NCI-H1092 (cell line): ENCODE measurements around the gene CTXN2.

Experiments used
- DNase-seq: peaks from one replicate; lab custom pipeline; 2025; lab: John Stamatoyannopoulos, UW

Gene CTXN2

DNA sequence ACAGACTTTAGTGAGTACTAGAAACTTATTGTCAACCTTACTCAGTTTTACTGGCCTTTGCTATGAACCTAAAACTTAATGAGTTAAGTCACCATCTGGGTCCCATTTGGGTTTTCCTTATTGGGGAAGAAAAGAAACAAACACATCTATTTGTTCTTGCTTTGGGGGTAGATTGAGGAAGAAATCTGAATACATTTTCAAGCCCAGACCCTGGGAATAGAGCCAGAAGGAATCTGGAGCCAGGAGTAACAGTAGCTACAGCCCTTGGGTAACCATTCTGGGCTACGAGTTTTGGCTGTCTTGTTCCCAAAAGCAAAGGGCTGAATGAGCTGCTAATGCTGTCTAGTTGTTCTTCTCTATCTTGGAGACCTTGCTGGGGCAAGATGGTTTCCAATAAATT lies 31.2 kb downstream of the CTXN2 start:
- DNase-seq, result no peak

DNA sequence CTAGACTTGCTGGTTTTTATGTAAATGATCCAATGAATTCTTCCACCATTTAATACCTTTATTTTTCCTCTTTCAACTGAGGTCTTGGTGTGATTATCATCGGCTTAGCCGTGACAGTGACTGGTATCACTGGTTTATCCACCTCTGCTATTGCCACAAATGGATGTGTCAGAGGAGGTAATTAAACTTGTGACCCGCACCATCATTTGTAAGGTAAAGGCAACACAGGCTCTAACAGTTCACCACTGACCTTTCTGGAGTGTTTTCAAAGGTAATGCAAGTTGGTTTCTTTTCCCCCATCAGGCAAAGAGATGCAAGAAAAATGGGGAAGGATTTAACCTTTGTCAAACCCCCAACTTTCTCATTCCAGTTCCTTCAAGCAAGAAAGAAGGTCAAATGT lies 34.3 kb downstream of the CTXN2 start:
- DNase-seq, result no peak

DNA sequence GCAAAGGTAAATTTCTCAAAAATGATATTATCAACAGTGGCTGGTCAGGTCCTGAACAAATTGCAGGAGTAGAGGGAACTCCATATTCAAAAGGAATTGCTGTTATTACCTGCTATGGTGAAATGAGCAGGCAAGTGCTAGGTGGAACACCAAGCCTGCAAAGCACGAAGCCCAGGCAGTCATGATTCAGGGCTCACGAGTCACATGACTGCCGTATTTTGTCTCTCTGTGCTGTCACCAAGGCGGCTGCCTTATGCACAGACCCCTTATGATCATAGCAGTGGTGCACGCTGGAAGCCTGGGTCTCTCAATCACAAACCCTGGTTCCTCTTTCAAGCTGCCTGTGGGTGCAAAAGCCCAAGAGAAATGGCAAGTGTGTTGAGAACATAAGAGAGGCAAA lies 39.0 kb downstream of the CTXN2 start:
- DNase-seq, result no peak

DNA sequence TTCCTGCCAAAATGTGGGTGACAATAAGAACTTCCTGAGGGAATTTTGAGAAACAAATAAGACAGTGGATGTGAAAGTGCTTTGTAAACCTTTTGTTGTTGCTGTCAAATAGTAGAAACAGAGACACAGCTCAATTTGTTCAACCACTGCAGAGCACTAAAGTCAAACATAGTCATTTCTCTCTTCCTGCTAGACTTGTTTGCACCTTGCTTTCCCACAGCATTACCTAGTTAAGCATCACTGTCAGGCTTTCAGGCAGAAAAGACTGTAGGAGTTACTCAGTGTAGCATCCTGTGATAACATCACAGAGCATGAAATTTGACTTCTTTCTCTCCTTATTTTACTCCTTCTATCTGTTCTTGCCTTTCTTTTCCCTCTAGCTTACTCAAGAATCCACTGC lies 41.8 kb downstream of the CTXN2 start:
- no peak for DNase-seq

- DNase-seq, result no peak
These were observed 47.9 kb downstream of the CTXN2 start for GRCh38 chr15:48239334-48239733.

GRCh38 chr15:48242015-48242414 lies 50.5 kb downstream of the CTXN2 start:
- no peak for DNase-seq

DNA sequence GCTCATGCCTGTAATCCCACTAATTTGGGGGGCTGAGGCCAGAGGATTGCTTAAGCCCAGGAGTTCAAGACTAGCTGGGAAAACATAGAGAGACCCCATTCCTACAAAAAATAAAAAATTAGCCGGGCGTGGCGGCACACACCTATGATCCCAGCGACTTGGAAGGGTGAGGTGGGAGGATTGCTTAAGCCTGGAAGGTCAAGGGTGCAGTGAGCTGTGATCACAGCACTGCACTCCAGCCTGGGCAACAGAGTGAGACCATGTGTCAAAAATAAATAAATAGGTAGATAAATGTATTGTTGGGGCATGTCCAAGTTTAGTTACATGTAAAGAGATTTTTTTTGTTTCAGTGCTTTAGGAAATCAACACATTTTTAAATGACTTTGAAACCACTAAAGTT lies 51.1 kb downstream of the CTXN2 start:
- no peak for DNase-seq

DNA sequence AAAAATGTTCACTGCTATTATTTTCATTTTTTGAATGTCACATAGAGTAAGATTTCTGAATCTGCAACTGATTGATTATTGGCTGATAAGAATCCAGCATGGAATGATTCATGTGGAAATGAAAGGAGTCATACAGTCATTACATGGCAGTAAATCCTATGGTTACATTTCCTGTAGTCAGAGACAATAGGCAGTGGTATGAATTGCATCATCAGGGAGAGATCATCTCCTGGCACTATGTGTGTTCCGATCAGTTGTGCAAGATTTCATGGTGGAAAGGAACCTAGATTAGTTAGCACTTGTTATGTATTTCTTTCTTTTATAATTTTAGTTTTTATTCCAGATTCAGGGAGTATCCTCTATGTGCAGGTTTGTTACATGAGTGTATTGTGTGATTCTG lies 53.5 kb downstream of the CTXN2 start:
- no peak for DNase-seq

DNA sequence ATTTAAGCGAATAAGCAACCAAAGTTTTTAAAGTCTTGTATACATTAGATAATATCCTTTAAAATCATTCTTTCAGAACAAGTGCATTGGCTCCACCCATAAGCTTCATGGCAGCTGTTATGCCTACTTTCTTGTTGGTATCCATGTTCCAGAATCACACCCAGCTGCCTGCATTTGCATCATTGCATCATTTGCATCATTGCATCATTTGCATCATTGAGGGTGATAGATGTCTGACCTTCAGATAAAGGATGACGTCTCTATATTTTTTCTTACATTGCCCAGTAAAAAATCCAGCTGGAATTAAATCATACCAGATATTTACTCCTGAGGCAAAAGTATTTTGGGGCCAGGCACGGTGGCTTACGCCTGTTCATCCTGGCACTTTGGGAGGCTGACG lies 56.9 kb downstream of the CTXN2 start:
- DNase-seq, result no peak

GRCh38 chr15:48250640-48251076 lies 59.2 kb downstream of the CTXN2 start:
- peak; percentile 25 for DNase-seq

DNA sequence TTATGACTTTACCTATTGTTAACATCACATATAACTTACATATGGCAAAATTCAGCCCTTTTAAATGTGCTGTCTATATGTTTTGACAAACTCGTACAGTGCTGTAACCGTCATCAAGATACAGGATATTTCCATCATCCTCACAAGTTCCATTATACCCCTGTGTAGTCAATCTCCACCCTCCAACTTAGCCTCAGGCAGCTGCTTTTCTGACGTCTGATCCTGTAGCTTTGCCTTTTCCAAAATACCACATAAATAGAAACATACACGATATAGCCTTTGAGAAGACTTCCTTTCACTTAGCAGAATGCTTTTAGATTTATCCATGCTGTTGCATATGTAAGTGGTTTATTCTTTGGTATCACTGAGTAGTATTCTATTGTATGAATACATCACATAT lies 61.7 kb downstream of the CTXN2 start:
- no peak for DNase-seq
